ENCODE data around the gene IGF2BP3.

Gene IGF2BP3

DNA sequence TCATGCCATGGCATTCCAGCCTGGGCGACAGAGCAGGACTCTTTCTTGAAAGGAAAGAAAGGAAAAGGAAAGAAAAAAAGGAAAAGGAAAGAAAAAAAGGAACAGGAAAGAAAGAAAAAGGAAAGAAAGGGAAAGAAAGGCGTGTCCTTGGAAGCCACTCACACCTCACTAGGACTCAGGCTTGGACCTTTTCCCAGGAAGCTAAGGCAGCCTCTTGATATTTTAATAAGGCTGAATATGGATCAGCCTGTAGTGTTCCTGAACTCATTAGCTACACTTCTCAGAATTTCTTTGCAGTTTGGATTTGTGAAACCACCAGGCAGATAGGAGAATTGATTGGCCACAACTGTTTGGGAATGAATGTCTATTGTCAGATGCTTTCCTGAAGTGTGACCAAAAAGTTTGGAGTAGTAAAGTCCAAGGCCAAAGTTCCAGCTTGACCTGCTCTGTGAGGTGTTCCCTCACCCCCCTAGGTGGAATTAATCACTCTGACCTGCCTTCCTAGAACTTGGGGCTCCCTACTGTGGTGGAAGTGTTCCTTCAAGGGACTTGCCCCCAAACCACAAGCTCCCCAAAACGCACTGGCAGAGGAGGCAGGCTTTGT lies 178.2 kb downstream of the IGF2BP3 start:
- DNase-seq: no peak

DNA sequence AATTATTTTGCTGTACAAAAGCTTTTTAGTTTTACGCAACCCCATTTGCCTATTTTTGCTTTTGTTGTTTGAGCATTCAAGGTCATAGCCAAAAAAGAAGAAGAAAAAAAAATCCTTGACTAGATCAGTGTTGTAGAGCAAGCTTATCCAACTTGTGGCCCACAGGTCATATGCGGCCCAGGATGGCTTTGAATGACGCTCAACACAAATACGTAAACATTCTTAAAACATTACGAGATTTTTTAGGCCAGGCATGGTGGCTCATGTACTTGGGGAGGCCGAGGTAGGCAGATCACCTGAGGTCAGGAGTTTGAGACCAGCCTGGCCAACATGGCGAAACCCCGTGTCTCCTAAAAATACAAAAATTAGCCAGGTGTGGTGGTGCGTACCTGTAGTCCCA lies 179.3 kb downstream of the IGF2BP3 start:
- no peak for DNase-seq

DNA sequence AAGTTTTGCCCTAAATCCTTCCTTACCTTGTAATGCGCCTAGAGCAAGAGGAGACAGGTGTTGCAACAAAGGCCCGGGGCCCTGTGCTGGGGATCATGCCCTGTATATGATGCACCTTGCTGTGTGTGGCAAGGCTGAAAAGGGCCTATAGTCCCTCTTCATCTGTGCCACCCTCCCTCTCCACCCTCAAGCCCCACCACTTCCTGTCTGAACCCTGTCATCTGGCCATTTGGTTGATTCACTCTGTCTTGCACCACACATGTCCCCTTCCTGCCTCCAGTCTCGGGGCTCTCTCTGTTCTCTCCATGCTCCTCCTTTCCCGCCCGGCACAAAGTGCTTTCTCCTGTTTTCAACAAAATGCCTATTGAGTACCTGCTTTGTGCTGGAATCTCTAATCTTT lies 182.7 kb downstream of the IGF2BP3 start:
- DNase-seq: no peak

GRCh38 chr7:23285657-23286646 lies 184.3 kb downstream of the IGF2BP3 start:
- no peak for DNase-seq

- no peak for DNase-seq
These were observed 185.4 kb downstream of the IGF2BP3 start for GRCh38 chr7:23284871-23285270.

GRCh38 chr7:23283086-23283485 lies 187.2 kb downstream of the IGF2BP3 start:
- DNase-seq: no peak

DNA sequence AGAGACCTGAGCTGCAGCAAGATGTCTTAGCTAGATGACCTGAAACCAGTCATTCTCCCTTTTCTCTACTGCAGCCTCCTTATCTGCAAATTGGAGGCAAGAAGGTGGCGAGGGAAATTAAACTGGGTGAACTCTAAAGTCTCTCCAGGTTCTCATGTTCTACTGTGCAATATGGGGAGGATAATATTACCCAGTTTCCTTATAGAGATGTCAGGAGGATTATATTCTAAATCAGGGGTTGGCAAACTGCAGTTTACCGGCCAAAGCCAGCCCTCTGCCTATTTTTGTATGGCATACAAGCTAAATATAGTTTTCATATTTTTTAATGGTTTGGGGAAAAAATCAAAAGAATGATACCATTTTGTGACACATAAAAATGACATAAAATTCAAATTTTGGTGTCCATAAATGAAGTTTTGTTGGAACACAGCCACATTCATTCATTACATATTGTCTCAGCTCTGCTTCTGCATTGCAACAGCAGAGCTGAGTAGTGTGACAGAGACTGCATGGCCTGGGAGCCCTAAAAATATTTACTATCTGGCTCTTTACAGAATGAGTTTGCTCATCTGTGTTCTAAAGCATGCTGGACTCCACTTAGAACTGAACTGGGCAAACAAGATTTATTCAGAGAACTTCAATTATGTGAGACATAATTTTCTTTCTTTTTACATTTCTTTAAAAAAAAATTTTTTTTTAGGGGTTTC lies 190.3 kb downstream of the IGF2BP3 start:
- DNase-seq: no peak

DNA sequence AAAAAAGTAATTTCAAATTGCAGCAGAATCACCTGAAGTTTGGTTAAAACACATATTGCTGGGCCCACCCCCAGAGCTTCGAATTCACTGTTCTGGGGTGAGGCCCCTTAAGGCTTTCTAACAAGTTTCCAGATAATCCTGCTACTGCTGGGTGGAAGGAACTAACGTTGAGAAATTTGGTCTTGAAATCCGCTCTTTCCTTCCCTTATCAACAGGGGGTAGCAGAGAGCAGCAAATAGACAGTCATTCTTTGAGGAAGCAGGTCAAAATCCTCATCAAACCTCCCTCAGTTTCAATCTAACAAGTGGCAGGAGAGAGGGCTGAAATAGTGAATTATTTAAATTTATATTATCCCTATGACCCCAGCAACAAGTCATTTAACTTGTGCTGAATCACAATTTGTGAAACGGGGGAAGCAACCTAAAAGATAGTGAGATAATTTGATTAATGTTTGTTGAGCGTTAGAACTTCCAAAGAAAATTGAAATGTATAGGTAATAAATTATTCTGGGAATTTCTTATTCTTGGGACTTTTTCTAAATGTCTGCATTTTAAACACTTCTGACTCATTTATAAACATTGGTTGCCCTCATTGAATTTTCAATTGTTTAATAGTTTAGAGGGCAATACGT lies 192.8 kb downstream of the IGF2BP3 start:
- no peak for DNase-seq

- DNase-seq: no peak
These were observed 193.3 kb downstream of the IGF2BP3 start for GRCh38 chr7:23276947-23277346.

DNA sequence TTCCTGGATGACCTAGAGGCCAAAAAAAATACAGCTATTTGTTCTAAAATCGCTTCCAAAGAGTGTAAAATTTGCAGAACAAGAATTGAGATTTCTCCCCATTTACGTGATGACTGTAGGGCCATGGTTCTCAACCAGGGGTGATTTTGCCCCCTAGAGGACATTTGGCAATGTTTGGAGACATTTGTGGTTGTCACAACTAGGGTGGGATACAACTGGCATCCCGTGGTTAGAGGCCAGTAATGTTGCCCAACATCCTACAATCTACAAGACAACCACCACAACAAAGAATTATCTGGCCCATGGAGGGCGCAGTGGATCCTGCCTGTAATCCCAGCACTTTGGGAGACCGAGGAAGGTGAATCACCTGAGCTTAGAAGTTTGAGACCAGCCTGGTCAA lies 193.9 kb downstream of the IGF2BP3 start:
- no peak for DNase-seq

- no peak for DNase-seq
These were observed 194.4 kb downstream of the IGF2BP3 start for GRCh38 chr7:23275912-23276311.

DNA sequence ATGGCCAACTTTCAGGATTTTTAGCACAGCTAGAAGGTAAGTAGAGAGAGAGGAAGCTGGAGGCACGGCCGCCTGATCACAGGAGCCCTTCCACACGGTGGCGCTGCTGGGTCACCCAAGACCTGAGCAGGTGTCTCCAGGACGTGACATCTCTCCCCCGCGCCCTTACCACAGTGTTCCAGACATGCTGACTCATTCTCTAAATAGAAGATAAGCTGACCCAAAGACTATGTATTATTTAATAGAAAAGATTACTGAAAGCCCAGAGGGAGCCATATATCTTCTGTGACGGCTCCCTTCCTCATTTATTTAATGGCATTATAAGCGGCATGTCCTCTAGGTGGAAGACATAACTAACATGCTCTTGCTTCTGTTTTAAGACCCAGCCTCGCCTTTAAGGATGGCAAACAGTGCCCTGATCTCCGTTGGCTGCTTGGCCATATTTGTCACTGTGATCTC lies 197.1 kb downstream of the IGF2BP3 start:
- DNase-seq: peak; percentile 97

DNA sequence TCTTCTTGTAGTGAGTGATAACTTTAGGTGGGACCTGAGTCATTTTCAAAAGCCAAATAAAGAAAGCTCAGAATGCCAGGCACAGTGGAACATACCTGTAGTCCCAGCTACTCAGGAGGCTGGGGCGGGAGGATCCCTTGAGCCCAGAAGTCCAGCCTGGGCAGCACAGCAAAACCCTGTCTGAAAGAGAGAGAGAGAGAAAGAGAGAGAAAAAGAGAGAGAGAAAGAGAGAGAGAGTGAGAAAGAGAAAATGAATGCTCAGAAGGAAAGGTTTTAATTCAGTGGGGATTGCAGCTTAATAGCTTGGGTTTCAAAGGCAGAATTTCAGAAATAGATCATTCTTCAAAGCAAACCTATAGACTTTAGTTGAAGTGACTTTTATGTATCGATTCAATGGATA lies 198.0 kb downstream of the IGF2BP3 start:
- DNase-seq: no peak

GRCh38 chr7:23268746-23269145 lies 201.5 kb downstream of the IGF2BP3 start:
- DNase-seq: no peak

- no peak for DNase-seq
These were observed 202.1 kb downstream of the IGF2BP3 start for GRCh38 chr7:23268167-23268566.

DNA sequence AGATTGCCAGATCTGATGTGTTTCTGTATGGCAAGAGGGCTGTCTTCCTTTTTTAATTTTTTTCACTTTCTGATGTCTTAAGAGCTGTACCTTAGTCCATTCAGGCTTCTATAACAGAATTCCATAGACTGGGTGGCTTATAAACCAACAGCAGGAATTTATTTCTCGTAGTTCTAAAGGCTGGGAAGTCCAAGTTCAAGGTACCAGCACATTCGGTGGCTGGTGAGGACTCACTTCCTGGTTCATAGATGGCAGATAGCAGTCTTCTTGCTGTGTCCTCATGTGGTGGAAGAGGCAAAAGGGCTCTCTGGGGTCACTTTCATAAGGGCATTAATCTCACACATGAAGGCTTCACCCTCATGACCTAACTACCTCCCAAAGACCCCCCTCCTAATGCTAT lies 202.9 kb downstream of the IGF2BP3 start:
- no peak for DNase-seq

DNA sequence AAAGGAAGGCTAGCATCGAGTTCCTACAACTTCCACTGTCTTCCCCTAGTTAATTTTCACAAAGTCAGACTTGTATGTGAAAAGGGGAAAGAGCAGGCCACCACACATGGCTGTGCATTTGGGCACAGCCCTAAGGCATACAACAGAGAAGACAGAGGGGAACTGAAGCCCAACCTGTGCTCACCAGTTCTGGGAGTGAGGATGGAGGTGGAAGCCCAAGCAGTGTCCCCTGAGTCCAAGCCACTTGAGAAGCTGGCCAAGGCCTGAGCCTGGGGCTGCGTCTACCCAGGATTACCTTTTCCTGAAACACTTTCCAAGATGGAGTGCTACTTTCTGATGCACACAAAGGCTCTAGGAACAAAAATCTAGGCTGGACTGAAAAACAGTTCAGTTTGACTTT lies 203.4 kb downstream of the IGF2BP3 start:
- no peak for DNase-seq

- DNase-seq: no peak
These were observed 205.3 kb downstream of the IGF2BP3 start for GRCh38 chr7:23264916-23265458.

DNA sequence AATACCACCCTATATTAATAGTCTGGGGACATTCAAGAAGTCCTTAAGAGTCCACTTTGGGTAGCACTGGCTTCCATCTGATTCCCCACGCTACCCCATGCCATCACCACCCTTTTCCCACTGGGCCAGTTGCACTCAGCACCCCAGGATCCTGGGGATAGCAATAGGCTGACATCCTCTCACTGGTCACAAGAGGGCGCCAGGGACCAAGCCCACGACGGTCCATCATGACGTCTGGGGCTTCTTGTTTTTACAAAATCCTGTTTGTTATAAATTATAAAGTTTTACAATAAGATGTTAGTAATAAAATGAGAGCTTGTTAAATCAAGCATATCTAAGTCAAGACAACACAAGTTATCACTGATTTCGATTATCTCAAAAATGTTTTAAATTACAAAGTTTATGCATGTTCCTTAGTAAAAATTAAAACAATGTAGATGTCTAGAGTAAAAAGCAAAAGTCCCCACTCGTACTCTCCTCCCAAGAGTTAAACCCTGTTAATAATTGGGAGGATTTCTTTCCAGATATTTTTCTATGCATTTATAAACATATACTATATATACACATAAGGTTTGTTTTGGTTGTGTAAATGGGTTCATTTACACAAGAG lies 208.3 kb downstream of the IGF2BP3 start:
- DNase-seq: peak; percentile 78

DNA sequence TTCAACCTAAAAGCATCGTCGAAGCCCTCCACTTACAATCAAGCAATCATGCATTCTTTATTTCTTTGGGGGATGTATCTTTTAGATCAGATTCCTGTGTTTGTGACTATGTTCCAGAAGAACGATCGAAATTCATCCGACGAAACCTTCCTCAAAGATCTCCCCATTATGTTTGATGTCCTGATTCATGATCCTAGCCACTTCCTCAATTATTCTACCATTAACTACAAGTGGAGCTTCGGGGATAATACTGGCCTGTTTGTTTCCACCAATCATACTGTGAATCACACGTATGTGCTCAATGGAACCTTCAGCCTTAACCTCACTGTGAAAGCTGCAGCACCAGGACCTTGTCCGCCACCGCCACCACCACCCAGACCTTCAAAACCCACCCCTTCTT lies 209.9 kb downstream of the IGF2BP3 start:
- no peak for DNase-seq

All from activated CD8-positive, alpha-beta memory T cell treated with anti-CD3 and anti-CD28 coated beads, Interleukin-2, amount 50 U/mL, for 48 hours (primary cell).